Measurements from ENCODE around the gene PTPN4.

The PTPN4 gene

DNA sequence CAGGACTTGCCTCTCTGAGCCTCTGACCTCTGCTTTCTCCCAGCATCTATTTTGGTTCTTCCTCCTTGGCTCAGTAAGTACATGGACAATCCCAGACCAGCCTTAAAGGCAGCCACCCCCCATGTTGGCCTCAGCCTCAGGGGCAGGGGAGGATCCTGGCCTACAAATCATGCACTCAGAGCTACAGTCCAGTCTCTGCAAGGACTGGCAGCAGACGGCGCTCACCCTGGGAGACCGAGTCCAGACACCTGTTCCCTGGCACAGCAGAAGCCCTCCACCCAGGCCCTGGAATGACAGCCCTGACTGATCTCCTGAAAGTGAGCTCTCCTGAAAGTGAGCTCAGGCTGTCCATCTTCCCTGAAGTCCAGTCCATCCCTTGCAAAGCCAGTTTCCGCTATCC, 25.7 kb upstream of the PTPN4 start:
- no peak overlapping the region for H3K27ac ChIP-seq
- no peak for TF ChIP-seq ZFX (IDR thresholded peaks at IDR 0.05)
- TF ChIP-seq, protein P1, sequence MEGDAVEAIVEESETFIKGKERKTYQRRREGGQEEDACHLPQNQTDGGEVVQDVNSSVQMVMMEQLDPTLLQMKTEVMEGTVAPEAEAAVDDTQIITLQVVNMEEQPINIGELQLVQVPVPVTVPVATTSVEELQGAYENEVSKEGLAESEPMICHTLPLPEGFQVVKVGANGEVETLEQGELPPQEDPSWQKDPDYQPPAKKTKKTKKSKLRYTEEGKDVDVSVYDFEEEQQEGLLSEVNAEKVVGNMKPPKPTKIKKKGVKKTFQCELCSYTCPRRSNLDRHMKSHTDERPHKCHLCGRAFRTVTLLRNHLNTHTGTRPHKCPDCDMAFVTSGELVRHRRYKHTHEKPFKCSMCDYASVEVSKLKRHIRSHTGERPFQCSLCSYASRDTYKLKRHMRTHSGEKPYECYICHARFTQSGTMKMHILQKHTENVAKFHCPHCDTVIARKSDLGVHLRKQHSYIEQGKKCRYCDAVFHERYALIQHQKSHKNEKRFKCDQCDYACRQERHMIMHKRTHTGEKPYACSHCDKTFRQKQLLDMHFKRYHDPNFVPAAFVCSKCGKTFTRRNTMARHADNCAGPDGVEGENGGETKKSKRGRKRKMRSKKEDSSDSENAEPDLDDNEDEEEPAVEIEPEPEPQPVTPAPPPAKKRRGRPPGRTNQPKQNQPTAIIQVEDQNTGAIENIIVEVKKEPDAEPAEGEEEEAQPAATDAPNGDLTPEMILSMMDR (conservative IDR thresholded peaks at IDR 0.05): no peak

DNA sequence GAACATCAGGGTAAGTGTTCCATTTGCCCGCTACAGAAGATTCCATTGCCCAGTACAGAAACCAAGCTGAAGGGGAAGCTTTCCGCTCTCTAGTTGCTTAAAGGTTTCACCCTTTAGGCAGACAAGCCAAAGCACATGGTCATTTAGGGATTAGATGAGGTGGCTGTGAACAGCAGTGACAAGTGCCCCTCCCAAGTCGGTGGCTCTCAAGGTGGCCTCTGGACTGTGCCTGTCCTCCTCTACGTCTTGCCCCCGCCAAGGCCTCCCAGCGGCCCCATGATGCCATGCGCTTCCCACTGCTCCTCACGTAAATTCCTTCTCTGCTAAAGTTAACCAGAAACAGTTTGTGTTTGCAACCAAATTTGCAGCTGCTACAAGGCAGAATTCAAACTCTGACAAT, 24.2 kb upstream of the PTPN4 start:
- H3K27ac ChIP-seq: no peak overlapping the region
- TF ChIP-seq, protein P1 (conservative IDR thresholded peaks at IDR 0.05): no peak

- no peak overlapping the region for H3K27ac ChIP-seq
- TF ChIP-seq ZFX (IDR thresholded peaks at IDR 0.05): no peak
- TF ChIP-seq, protein P1 (conservative IDR thresholded peaks at IDR 0.05): no peak
These were observed 23.7 kb upstream of the PTPN4 start for GRCh38 chr2:119736021-119736420.

DNA sequence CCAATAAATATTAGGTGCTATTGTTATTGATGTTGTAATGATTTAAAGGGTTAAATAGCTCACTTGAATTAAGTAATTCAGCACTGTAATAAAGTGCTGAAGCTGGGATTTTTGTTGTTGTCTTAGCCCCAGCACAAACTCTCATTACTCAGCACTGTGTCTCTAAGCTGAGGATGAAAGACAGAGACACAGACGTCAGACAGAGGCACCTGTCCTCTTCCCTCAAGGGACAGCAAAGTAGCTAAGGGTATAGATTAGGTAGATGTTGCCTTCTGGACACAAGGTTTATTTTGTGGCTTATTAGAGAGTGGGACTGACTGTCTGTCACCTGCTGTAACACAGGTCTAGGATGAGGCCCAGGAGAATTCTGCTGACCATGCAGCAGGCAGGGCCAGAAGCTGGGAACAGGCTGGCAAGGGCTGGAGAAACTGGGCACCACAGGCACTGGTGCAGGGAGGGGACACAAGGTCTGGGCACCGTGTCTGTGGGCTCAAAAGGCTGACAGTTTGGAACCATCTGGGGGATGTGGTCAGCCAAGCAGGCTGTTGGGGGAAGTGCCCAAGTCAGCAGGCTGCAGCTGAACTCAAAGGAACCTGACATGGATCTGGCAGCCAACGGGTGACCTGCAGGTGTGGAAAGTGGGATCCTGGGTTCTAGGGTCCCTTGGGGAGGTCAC, 20.0 kb upstream of the PTPN4 start:
- TF ChIP-seq, protein P1 (conservative IDR thresholded peaks at IDR 0.05): no peak
- no peak for TF ChIP-seq ZFX (IDR thresholded peaks at IDR 0.05)
- no peak overlapping the region for H3K27ac ChIP-seq

GRCh38 chr2:119741001-119741400, 18.7 kb upstream of the PTPN4 start:
- no peak overlapping the region for H3K27ac ChIP-seq
- no peak for TF ChIP-seq ZFX (IDR thresholded peaks at IDR 0.05)
- TF ChIP-seq, protein P1 (conservative IDR thresholded peaks at IDR 0.05): no peak

DNA sequence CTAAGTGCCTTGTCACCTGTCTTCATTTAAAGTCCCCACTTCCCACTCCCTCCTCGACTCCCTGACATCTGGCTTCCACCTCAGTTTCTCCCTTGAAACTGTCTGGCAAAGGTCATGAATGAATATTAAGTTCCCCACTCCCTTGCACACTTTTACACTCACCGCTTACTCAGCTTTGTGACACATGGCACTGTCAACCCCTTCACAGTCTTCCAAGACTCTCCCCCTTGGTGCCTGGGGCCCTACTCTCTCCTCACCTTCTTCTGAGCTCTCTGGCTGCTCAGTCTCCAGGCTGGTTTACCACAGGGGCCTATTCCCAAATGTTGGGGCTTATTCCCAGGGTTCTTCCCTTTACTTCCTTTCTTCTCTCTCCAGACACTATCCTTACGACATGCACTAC, 17.9 kb upstream of the PTPN4 start:
- H3K27ac ChIP-seq: no peak overlapping the region
- TF ChIP-seq, protein P1 (conservative IDR thresholded peaks at IDR 0.05): no peak
- no peak for TF ChIP-seq ZFX (IDR thresholded peaks at IDR 0.05)

DNA sequence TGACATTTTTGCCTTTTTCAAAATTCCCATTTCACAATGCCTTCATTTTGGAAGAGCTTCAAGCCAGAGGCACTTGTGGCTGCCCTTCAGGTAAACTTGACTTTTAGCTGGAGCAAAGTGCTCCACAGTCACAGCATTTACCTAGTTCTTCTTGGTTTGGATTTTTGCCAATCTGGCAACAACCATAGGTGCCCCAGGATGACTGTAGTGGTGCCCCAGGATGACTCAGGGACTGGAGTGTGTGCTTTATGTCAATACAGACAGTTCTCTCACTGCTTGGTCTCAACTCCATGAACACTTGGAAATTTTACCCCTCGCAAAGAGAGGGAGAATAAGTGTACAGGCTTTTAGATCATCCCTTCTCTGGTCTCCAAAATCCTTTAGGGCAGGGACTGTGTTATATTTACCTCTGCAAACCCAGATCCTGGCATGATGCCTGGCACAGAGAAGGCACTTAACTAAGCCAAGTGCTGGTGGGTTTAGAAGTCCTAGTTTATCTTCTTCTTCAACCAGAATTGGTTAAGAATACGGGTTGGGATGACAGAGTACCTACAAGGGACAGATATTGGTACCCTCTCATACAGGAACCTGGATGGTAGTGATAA, 15.3 kb upstream of the PTPN4 start:
- no peak overlapping the region for H3K27ac ChIP-seq
- TF ChIP-seq ZFX (IDR thresholded peaks at IDR 0.05): no peak
- TF ChIP-seq, protein P1 (conservative IDR thresholded peaks at IDR 0.05): no peak
